NCI-H524 (cell line): ENCODE results near the gene G6PC2.
A peak's percentile ranks its signal among the peaks of the same experiment; 100 is the strongest.

Source experiments
- DNase-seq, 2 experiments: peaks; one replicate each; lab custom pipeline; 2025; lab: John Stamatoyannopoulos, UW

Gene G6PC2

DNA sequence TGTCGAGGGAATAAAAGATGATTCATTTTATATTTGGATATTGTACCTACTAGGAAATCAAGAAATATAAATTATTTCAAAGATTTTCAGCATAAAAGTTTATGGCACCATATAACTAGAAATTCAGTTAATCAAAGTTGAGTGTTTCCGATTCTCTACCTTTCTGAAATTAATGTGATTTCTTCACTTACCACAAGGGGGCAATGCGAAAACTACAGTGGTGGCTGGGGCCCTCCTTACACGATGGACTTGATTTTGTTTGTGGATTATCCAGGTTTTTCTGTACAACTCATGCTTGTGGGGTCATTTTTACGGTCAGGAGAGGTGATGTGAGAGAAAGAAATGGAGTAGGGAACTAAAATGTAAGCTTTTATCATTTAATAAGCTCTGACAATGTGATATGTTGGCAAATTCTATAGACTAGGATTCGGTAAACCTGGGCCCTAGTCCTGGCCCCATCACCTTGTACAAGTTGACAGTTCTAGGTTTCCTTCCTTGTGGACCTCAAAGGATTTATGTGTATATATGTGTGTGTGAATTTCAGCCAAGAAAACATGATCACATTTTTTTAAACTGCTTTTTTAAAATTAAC lies 47.6 kb downstream of the G6PC2 start:
- peak in 1 of 2 experiments; percentile 6 for DNase-seq

DNA sequence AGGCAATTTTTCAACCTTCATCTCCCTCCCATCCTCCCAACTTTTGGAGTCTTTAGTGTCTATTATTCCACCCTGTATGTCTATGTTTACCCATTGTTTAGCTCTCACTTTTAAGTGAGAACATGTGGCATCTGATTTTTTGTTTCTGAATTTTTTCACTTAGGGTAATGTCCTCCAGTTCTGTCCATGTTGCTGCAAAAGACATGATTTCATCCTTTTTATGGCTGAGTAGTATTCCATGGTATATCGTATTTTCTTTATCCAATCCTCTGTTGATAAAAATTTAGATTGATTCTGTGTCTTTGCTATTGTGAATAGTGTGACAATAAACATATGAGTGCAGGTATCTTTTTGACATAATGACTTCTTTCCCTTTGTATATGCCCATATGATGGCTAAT lies 48.2 kb downstream of the G6PC2 start:
- DNase-seq = no peak

DNA sequence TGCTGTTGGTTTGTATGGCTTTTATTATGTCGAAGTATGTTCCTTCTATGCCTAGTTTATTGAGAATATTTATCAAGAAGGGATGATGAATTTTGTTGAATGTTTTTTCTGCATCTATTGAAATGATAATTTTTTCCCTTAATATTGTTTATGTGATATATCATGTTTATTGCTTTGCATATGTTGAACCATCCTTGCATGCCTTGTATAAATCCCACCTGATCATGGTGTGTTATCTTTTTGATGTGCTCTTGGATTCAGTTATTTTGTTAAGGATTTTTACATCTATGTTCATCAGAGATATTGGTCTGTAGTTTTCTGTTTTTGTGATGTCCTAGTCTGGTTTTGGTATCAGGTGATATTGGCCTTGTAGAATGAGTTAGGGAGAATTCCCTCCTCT lies 50.8 kb downstream of the G6PC2 start:
- DNase-seq = no peak

DNA sequence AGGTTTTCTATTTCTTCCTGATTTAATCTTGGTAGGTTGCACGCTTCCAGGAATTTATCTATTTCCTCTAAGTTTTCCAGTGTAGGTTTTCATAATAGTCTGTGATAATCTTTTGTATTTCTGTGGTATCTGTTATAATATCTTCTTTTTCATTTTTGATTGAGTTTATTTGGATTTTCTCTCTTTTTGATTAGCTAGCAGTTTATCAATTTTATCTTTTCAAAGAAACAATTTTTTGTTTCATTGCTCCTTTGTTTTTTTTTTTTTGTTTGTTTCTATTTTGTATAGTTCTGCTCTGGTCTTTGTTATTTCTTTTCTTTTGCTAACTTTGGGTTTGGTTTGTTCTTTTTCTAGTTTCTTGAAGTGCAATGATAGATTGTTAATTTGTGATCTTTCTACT lies 51.3 kb downstream of the G6PC2 start:
- no peak for DNase-seq

DNA sequence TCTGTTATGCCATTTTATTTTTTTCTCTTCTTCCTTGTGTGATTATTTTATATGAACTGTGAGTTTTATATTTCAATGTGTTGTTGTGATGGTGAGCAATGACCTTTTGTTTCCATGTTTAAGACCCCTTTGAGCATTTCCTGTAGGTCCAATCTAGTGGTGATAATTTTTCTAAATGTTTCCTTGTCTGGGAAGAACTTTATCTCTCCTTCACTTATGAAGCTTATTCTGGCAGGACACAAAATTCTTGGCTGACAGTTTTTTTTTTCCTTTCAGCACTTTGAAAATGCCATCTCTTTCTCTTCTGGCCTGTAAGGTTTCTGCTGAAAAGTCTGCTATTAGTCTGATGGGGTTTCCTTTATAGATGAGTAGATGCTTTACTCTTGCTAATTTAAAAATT lies 53.2 kb downstream of the G6PC2 start:
- DNase-seq = no peak

DNA sequence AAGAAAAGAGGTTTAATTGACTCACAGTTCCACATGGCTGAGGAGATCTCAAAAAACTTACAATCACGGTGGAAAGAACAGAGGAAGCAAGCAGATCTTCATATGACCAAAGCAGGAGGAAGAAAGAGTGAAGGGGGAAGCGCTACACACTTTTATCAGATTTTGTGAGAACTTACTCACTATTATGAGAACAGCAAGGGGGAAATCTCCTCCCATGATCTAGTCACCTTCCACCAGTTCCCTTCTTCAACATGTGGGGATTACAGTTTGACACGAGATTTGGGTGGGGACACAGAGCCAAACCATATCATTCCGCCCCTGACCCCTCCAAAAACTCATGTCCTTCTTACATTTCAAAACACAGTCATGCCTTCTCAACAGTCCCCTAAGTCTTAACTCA lies 54.2 kb downstream of the G6PC2 start:
- no peak for DNase-seq

DNA sequence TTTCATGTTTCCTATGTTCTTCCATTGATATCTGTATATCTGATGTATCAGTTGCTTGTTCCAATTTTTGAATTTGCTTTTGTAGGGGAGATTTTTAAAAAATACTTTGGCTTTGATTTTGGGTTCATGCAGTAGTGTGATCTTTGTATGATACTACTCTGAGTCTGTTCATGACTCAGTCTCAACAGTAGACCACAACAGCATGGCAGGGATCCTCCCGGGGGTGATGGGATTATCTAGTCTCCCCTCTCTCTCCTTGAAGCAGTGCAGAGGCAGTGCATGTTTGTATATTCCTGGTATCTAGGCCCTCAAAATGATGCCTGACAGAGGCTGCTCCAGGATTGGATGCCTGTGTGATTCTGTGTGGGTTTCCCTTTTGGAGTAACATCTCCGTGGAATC lies 55.3 kb downstream of the G6PC2 start:
- DNase-seq = no peak
